Activated CD4-positive, alpha-beta T cell treated with anti-CD3 and anti-CD28 coated beads for 48 hours (primary cell): ENCODE measurements around the gene RAB36.

ENCODE experiments used
- DNase-seq: peaks from one replicate; pipeline ENCODE4 v3.0.0-alpha.2; 2020

RAB36 gene

DNA sequence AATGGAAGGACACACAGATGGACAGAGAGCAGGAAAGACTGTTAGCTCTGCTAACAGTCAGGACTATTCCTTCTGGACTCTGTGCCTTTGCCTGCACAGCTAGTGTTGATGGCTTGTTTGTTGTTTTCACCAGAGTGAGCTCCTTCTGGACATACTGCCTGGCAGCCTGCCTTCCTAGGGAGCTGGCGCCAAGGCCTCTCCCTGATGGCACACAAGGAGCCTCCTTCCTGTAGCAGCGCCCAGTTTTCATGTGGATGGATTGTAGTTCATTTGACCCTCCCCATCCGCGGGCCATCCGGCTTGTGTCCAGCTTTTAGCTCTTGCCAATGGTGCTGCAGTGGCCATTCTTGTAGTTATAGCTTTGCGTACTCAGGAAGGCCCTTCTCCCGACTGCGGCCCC lies 18.4 kb downstream of the RAB36 start:
- no peak for DNase-seq

DNA sequence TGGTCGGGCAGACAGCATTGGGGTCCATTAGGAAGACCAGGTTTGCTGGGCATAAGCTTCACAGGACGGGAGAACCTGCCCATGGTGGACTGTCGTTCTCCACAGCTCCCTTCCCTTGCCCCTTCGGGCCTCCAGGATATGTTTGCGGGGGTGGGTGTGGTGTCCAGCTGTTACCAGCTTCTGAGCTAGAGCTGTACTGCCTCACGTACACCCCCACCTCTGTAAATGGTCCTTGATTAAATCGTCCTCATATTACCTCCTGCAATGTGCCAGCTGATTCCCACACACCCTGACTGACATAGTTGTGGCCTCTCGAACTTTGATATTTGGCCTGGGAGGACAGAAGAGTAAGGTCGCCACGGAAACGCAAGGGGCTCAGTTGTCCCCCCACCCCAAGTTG lies 18.8 kb downstream of the RAB36 start:
- no peak for DNase-seq

DNA sequence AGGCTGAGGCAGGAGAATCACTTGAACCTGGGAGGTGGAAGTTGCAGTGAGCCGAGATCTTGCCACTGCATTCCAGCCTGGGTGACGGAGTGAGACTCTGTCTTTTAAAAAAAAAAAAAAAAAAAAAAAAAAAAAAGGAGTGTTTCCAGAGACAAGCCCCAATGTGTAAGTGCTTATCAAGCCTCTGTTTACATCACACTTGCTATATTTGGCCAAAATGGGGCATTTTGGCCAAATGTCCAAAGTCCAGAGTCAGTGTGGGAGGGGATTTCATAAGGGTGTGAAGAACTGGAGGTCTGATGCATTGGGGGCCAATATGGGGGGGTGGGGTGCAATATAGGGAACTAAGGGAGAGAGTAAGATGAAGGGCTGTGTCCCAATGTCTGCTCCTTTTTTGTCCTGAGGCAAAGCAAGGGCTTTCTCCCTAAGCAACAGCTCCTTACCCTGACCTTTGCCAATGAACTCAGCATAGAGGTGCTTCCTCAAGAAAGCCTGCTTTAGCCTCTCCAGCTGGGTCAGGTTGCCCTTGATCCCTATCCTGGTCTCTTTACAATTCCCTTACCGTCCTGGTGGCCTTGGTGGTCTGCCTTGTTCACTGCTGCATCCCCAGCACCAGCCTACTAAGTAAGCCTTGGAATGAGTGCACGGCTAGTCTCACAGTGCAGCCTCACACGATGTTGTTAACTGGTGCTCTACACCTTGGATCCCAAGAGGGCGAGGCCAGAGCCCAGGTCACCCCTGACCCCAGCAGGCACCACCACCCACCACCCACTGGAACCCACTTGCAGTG lies 21.0 kb downstream of the RAB36 start:
- no peak for DNase-seq

DNA sequence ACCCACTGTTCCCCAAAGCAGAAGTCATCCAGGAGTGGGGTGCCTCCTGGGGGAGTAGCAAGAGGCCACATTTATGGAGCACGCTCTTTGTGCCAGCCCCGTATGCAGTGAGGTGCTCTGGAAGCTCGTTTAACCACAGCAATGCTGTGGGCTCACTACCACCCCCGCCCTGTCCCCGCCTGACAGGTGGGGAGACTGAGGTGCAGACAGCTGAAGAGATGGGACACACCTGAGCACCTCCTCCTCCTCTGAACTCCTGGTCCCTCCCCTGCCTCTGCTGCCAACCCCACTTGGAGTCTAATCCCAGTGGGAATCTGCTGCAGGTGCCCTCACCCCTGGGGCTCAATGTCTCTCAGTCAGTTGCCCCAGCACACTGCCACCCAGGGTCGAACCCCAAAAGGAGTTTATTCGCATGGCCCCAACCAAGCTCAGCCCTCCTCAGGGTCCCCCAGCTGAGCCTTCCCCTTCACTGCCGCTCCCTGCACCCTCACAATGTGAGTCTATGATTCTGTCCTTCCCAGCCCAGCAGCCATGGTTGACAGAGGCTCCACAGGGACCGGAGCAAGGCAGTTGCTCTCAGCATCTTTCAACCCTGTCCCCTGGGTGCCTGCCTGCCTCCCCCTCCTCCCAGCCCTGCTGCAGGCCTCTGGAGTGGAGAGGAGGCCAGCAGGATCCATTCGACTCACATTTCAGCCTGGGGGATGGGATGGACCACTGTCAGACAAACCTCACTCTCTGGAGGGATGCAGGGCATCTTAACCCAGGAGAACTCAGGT lies 21.8 kb downstream of the RAB36 start:
- no peak for DNase-seq

DNA sequence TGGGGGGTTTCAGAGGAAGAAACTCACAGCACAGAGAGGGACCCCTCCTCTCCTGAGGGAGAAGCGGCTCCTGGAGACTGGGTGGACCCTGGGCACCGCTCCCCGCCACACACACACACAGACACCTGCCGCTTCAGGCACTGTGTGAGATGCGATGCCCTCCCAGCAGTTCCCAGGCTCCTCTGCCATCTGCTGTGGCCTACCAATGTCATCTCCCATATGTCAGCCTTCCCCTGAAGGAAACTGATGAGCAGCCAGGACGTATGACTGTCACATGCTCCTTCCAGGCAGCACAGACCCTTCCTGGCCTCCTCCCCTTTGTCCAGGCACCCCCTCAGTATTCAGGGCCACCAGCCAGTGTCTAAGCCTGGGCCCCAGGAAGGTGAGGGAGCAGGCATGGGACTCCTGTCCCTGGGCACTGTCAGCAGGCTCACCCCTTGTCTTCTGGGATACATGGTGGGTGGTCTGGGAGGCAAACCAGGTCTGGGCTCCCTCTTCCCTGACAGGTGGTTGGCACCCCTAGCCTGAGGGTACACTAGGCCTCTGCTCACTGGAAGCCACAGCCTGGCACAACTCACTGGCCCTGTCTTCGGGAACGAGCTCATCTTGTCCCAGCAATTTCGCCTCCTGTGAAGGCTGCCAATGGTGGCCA lies 23.2 kb downstream of the RAB36 start:
- DNase-seq: no peak

DNA sequence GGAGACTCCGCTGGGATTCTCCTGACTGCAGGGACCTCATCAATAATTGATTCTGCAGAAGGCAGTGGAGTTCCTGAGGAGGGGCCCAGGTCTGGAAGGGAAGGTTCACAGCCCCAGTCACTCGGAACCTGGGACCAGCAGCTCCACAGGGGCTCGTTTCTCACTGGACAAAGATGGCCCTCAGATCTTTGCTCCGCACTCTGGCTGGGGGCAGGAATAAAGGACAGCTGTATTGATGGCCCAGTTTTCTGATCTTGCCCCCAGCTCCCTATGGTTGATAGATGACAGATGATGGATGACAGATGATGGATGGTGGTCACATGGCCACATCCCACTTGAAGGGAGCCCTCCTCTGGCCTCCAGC lies 23.7 kb downstream of the RAB36 start:
- no peak for DNase-seq

DNA sequence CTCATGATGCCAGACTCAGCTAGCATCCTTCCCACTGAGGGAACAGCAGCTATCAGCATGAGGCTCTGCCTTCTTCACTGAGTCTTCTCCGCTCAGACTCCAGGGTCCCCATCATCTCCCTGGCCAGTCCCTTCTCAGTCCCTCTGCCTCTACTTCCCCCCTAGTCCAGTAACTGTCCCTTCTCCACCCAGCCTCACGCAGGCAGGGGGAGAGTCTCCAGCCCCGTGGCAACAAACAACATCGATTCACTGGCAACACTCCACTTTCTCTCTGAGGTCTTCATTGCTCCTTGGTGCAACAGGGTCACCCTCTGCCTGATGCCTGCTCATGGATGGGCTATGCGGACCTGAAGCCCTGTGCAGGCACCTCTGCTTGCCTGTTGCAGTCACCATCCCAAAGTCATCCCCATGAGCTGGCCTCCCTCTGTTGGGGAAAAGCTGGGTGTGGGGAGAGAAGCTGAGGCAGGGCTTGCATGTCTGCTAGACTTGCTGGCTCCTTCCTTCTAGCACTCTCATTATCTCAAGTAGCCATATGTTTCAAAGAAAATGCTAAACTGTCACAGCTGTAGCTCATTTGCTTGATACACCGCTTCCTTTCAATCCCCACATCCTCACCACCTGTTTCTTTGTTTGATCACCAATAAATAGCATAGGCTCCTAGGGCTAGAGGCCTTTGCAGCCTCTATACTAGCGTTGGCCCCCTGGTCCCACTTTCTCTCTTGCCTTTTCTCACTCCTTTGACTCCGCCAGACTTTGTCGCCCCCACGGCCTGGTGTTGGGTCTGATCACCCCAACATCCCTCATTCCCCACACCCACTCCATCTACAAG lies 30.8 kb downstream of the RAB36 start:
- DNase-seq: no peak

DNA sequence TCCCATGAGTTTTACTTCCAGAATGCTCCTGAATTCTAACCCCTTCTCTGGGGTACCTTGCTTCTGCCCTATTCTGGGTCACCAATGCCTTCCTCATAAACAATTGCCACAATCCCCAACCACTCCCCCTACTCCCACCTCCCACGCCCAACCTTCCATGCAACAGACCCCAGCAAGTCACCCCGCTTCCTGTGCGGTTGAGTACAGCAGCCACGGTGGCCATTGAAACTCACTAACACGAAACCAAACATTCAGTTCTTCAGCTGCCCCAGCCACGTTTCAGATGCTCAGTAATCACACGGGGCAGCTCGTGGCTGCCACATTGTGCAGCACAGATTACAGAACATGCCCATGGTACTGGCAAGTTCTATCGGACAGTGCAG lies 31.4 kb downstream of the RAB36 start:
- DNase-seq: no peak

DNA sequence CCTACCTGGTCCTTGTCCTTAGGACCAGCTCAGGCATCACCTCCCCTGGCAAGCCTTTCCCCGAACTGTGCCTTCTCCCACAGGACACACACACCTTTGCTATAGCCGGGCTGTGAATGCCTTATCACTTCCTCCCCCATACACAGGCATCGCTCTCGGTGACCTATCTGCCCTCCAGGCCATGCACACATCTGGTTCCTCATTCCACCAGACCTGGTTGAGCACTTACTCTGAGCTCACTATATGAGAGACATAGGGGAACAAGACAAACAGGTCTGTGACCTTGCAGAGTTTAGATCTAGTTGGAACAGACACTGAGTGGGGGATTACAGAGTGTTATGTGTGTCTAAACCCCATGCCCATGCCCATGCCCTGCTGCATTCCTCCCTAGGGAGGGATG lies 31.9 kb downstream of the RAB36 start:
- no peak for DNase-seq

DNA sequence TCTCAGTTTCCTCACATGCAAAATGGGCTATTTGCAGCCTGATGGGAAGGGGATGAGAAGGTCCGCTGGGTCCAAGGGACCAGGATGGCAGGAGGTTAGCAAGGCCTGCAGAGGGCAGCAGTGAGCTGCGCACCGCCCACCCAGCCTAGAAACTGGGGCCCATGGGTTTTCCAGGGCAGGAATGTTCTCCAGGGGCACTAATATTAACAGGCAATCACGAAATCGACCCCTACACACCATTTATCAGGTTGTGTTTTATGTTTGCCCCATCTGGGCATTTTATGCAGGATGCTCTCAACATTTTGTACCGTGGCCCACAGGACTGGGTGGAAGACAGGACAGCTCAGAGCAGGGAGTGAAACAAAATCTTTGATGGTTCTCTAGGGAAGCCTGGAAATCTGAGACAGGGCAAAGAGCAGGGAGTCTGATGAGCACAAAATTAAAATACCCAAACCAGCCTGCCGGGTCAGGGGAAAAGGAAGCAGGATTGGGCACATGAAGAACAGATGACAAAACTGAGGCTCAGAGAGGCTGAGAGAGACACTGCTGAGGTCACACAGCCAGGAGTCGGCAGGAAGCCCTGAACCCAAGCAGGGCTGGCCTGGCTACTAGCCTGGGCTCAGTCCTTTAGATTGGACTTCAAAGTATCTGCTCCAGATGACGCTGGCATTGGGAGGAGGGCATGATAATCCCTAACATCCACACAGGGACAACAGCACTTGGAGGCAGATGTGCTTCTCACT lies 33.4 kb downstream of the RAB36 start:
- peak; percentile 71 for DNase-seq

DNA sequence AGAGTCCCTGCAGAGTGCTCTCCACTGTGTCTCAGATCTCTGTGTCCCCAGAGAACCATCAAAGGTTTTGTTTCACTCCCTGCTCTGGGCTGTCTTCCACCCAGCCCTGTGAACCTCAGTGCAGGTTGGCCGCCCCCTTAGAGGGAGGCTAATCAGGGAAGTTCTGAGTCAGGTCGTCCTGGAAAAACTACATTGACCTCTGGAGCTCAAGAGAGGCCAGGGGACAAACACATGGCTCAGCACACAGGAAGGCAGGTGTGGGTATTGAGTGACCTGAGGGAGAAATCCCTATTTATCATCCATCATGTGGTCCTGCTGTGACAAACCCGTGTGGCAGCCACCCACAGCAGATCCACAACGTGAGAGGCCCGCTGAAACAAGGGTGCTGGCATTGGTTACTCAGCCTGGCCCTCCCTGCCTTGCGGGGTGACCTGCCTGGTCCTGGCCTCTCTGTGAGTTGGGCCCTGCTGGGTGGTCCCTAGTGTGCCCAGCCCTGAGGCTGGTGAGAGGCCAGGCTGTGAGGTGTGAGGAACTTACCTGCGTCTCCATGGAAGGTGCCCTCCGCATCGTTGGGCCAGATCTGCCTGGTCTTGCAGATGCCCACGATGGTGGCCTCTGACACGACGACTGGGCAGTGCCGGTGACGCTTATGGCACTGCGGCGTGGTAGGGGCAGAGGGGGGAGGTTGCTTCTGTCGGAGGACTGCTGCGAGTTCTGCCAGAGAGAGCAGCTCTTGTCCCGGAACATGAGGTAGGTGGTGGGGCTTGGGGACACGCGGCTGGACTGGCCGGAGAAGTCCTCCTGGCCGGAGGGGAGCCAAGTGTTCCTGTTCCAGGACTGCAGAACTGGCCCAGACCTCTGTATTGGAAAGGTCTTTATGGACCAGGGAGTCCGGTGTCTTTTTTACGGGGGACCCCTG lies 34.4 kb downstream of the RAB36 start:
- peak; percentile 34 for DNase-seq

DNA sequence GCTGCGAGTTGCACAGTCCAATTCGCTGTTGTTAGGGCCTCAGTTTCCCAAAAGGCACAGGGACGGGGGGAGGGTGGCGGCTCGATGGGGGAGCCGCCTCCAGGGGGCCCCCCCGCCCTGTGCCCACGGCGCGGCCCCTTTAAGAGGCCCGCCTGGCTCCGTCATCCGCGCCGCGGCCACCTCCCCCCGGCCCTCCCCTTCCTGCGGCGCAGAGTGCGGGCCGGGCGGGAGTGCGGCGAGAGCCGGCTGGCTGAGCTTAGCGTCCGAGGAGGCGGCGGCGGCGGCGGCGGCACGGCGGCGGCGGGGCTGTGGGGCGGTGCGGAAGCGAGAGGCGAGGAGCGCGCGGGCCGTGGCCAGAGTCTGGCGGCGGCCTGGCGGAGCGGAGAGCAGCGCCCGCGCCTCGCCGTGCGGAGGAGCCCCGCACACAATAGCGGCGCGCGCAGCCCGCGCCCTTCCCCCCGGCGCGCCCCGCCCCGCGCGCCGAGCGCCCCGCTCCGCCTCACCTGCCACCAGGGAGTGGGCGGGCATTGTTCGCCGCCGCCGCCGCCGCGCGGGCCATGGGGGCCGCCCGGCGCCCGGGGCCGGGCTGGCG lies 35.1 kb downstream of the RAB36 start, which contains the start of gene BCR:
Gene BCR (plus strand): TSS at position 209 of the 592 bp plus-strand sequence. CDS start 452 bp downstream, outside the sequence.
- peak; percentile 60 for DNase-seq

DNA sequence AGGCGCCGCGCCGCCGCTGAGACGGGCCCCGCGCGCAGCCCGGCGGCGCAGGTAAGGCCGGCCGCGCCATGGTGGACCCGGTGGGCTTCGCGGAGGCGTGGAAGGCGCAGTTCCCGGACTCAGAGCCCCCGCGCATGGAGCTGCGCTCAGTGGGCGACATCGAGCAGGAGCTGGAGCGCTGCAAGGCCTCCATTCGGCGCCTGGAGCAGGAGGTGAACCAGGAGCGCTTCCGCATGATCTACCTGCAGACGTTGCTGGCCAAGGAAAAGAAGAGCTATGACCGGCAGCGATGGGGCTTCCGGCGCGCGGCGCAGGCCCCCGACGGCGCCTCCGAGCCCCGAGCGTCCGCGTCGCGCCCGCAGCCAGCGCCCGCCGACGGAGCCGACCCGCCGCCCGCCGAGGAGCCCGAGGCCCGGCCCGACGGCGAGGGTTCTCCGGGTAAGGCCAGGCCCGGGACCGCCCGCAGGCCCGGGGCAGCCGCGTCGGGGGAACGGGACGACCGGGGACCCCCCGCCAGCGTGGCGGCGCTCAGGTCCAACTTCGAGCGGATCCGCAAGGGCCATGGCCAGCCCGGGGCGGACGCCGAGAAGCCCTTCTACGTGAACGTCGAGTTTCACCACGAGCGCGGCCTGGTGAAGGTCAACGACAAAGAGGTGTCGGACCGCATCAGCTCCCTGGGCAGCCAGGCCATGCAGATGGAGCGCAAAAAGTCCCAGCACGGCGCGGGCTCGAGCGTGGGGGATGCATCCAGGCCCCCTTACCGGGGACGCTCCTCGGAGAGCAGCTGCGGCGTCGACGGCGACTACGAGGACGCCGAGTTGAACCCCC lies 35.8 kb downstream of the RAB36 start:
- peak; percentile 42 for DNase-seq

DNA sequence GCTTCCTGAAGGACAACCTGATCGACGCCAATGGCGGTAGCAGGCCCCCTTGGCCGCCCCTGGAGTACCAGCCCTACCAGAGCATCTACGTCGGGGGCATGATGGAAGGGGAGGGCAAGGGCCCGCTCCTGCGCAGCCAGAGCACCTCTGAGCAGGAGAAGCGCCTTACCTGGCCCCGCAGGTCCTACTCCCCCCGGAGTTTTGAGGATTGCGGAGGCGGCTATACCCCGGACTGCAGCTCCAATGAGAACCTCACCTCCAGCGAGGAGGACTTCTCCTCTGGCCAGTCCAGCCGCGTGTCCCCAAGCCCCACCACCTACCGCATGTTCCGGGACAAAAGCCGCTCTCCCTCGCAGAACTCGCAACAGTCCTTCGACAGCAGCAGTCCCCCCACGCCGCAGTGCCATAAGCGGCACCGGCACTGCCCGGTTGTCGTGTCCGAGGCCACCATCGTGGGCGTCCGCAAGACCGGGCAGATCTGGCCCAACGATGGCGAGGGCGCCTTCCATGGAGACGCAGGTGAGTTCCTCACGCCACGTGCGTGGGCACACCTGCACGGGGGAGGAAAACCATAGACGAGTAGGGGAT lies 36.5 kb downstream of the RAB36 start:
- DNase-seq: peak; percentile 19

DNA sequence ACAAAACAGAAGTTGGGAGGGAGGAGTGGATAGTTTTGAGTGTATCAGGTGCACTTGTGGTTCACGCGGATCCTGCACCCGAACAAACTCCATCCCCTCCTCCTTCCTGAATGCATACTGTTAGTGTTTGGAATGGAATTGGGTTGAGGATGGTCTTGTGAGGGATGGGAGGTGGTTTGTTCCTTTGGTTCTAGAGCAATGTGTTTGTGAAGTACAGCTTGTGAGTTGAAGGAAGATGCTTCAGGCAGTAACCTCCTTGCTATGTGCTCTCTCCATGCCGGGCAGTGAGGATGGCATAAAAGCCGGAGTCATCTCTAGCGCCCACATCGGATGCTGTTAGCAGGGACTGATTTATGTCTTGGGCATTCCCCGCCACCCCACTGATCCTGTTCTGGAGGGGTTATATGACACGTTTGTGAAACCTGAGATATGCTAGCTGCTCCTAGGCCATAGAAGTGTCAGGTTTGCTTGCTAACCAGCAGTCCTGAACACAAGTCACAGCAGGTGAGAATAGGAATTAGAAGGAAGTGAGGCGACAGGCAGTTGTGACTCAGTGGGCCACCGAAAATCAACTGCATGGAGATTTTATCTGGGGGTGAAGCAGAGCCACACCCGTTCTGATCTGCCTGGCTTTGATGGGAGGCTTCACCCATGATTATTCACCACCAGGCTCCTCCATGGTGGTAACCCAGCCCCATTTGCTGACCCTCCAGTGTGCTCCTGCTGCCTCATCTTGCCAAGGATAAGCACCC lies 37.2 kb downstream of the RAB36 start:
- peak; percentile 85 for DNase-seq

DNA sequence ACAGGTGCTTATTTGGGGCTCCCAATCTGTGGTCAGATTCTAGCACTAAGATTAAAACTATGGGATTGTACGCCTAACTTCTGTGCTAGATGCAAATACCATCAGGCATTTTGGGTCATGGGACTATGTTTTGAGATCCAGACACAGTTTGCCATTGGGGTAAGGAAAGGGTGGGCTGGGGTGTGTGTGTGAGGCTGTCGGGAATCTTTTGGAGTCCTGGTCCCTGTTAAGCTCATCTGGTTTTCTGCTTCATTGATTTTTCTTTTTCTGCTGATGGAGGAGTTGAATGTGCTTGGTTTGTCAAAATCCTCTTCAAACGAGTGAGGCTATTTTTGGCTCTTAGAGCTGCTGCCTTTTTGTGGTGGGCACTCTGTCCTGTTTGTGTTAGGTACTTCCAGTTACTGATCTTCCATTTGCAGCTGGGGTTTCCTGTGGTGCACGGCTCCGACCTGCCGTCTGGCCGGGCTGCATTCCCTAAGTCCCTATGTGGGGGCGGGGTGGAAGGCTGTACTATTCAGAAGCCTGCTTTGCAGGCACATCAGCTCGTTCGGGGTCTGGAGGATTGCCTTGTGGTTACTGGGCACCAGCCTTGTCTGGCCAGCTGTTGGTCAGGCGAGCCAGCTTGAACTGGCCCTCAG lies 37.9 kb downstream of the RAB36 start:
- peak; percentile 8 for DNase-seq

DNA sequence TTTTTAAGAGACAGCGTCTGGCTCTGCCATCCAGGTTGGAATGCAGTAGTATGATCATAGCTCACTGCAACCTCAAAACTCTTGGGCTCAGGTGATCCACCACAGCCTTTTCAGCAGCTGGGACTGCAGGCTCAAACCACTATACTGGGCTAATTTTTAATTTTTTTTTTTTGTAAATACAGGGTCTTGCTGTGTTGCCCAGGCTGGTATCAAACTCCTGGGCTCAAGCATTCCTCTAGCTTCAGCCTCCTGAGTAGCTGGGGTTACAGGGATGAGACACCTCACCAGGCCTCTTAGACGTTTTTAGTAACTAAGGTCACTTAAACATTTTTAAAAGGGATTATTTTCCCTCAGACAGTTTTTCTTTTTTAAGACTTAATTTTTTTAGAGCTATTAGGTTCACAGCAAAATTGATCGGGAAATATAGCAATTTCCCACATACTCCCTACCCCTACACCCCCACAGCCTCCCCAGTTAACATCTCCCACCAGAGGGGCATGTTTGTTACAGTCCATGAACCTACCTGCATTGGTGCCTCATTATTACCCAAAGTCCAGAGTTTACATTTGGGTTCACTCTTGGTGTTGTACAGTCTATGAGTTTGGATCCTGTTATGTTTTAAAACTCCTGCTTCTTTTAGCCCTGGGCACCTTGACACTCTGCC lies 39.0 kb downstream of the RAB36 start:
- no peak for DNase-seq

DNA sequence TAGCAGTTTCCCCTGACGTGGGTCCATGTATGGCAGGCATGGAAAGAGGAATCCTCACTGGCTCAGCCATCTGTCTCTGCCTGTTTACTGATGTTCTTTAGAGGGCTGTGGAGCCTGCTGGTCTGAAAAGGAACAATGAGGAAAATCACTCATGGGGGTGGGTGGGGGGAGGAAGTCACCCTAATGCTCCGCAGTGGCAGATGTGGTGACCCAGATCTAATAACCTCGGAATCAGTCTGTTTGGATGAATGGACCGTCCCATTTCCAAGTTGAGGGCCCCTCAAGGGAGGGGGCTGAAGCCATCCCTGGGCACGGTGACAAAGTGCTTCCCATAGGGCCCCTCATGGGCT lies 39.5 kb downstream of the RAB36 start:
- DNase-seq: no peak
